HepG2 (cell line): ENCODE data around the gene TEAD3. TPM values are rescaled to one million over a fixed set of nuclear protein-coding genes. Genes with fewer than 3 reads are reported as not detected.

Source experiments
- ATF1 ChIP-seq: IDR thresholded peaks from 2 replicates; pipeline ENCODE4 v1.6.1; 2016; ENCODE audit warnings: mild to moderate bottlenecking, control low read depth
- MAFK ChIP-seq, 2 experiments: IDR thresholded peaks in 1 of 2; conservative IDR thresholded peaks in 1 of 2; 2 replicates each; pipeline ENCODE4 v1.6.1; 2011; ENCODE audit warnings: improper control_type of control experiment in 2 of 2, low read length in 2 of 2
- NFE2 ChIP-seq: sonication (generic); formaldehyde crosslinking; IDR thresholded peaks from 2 replicates; pipeline ENCODE4 v1.4.0; 2020; ENCODE audit warnings: missing genetic modification reagents
- NFE2L1 ChIP-seq: sonication (generic); formaldehyde crosslinking; IDR thresholded peaks from 2 replicates; pipeline ENCODE4 v1.4.0; 2020; ENCODE audit warnings: missing genetic modification reagents, mild to moderate bottlenecking, borderline replicate concordance
- ZMYM3 ChIP-seq: sonication (generic); formaldehyde crosslinking; IDR thresholded peaks from 2 replicates; pipeline ENCODE4 v1.5.1; 2020; ENCODE audit warnings: mild to moderate bottlenecking, missing genetic modification reagents
- ZNF460 ChIP-seq: sonication (generic); formaldehyde crosslinking; IDR thresholded peaks from 2 replicates; pipeline ENCODE4 v1.5.1; 2020; ENCODE audit warnings: missing genetic modification reagents, mild to moderate bottlenecking, borderline replicate concordance
- ZNF616 ChIP-seq: sonication (generic); formaldehyde crosslinking; IDR thresholded peaks from 2 replicates; pipeline ENCODE4 v1.5.0; 2020; ENCODE audit warnings: low read depth, mild to moderate bottlenecking, missing genetic modification reagents
- ZNF672 ChIP-seq: sonication (generic); formaldehyde crosslinking; IDR thresholded peaks from 2 replicates; pipeline ENCODE4 v1.8.1; 2022; ENCODE audit warnings: missing genetic modification reagents
- ZNF792 ChIP-seq: IDR thresholded peaks from 2 replicates; pipeline ENCODE4 v1.6.1; 2016
- polyA plus RNA-seq, 8 experiments: library from polyadenylated mRNA; depleted of rRNA in 3 of 8; stranded (reverse) in 7 of 8; unstranded in 1 of 8; fragments of >200 nt; fragmentation: Illumina TruSeq in 4 of 8; extraction: Trizol in 4 of 8; gene quantifications; 2 replicates each; pipeline versions ENCODE4 v1.2.1 to v1.2.3, GENCODE V29; 2011 to 2016; ENCODE audit warnings: low read depth in 4 of 8, missing spikeins in 1 of 8, mixed read lengths in 1 of 8; ENCODE audit not compliant: insufficient read depth in 1 of 8
- total RNA-seq, 5 experiments: library from RNA; depleted of rRNA; stranded (reverse); fragments of >200 nt; fragmentation: Illumina TruSeq; extraction: Trizol; gene quantifications; 2 replicates each; pipeline ENCODE4 v1.2.3, GENCODE V29; 2016; ENCODE audit warnings: low read depth in 1 of 5
- TF ChIP-seq, protein P1 (sequence below): sonication (generic); formaldehyde crosslinking; IDR thresholded peaks from 2 replicates; pipeline ENCODE4 v1.5.0; 2020; ENCODE audit warnings: missing genetic modification reagents, mild to moderate bottlenecking, borderline replicate concordance
- TF ChIP-seq, protein P2 (sequence below): sonication (generic); formaldehyde crosslinking; IDR thresholded peaks from 2 replicates; pipeline ENCODE4 v1.8.1; 2022; ENCODE audit warnings: low read depth, mild to moderate bottlenecking, missing genetic modification reagents
- TF ChIP-seq, protein P3 (sequence below): sonication (generic); formaldehyde crosslinking; IDR thresholded peaks from 2 replicates; pipeline ENCODE4 v1.4.0; 2020; ENCODE audit warnings: missing genetic modification reagents
- TF ChIP-seq, protein P4 (sequence below): sonication (generic); formaldehyde crosslinking; IDR thresholded peaks from 2 replicates; pipeline ENCODE4 v1.4.0; 2020; ENCODE audit warnings: missing genetic modification reagents, borderline replicate concordance
- TF ChIP-seq, protein P5 (sequence below): IDR thresholded peaks from 2 replicates; pipeline ENCODE4 v1.6.1; 2016; ENCODE audit warnings: low read depth, borderline replicate concordance

The TEAD3 gene
- total and polyA plus RNA-seq, 2 of the 13 experiments (the other 11 are each of a cell fraction or from before 2014, with no cell fraction given) = 15.1 to 16.5 TPM

DNA sequence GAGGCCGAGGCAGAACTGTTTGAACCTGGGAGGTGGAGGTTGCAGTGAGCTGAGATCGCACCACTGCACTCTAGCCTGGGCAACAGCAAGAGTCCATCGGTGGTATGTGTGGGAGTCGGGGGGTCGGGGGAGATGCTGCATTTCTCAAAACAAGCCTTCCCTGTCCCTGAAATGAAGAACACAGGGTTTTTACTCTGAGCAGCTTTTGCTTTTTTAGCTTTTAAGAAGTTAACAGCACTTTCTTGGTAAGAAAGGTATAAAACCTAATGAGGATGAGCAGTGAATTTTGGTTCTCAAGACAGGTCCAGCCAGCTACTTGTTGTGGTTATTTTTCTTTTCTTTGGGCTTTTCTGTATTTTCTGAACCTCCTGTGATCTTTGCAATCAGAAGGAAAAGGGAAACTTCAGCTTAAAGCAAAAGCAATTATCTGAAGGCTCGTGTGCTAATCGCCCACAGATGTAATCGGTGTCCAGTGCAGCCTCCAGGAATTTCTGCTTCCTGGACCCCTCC lies 25.0 kb downstream of the TEAD3 start (continued):
- TF ChIP-seq ZNF460 (CRISPR knock-in tag) = peak; percentile 74; the same call in 1 of the 2 replicates
- no peak for TF ChIP-seq MAFK (conservative IDR thresholded peaks at IDR 0.05 in 1 of 2, IDR thresholded peaks at IDR 0.05 in 1 of 2; ENCODE audit: low read length in 2 of 2)
- TF ChIP-seq, protein P1, sequence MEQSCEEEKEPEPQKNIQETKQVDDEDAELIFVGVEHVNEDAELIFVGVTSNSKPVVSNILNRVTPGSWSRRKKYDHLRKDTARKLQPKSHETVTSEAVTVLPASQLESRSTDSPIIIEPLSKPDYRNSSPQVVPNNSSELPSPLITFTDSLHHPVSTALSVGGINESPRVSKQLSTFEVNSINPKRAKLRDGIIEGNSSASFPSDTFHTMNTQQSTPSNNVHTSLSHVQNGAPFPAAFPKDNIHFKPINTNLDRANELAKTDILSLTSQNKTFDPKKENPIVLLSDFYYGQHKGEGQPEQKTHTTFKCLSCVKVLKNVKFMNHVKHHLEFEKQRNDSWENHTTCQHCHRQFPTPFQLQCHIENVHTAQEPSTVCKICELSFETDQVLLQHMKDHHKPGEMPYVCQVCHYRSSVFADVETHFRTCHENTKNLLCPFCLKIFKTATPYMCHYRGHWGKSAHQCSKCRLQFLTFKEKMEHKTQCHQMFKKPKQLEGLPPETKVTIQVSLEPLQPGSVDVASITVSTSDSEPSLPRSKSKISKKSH (CRISPR knock-in tag) = 0 out of 2 replicates have a peak, but pooled peaks have one; percentile 32
- TF ChIP-seq, protein P2, sequence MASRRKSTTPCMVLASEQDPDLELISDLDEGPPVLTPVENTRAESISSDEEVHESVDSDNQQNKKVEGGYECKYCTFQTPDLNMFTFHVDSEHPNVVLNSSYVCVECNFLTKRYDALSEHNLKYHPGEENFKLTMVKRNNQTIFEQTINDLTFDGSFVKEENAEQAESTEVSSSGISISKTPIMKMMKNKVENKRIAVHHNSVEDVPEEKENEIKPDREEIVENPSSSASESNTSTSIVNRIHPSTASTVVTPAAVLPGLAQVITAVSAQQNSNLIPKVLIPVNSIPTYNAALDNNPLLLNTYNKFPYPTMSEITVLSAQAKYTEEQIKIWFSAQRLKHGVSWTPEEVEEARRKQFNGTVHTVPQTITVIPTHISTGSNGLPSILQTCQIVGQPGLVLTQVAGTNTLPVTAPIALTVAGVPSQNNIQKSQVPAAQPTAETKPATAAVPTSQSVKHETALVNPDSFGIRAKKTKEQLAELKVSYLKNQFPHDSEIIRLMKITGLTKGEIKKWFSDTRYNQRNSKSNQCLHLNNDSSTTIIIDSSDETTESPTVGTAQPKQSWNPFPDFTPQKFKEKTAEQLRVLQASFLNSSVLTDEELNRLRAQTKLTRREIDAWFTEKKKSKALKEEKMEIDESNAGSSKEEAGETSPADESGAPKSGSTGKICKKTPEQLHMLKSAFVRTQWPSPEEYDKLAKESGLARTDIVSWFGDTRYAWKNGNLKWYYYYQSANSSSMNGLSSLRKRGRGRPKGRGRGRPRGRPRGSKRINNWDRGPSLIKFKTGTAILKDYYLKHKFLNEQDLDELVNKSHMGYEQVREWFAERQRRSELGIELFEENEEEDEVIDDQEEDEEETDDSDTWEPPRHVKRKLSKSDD (CRISPR knock-in tag) = no peak
- TF ChIP-seq ZNF672 = no peak
- TF ChIP-seq ZNF792 (CRISPR knock-in tag) = no peak
- TF ChIP-seq ZMYM3 (CRISPR knock-in tag) = no peak
- TF ChIP-seq, protein P3, sequence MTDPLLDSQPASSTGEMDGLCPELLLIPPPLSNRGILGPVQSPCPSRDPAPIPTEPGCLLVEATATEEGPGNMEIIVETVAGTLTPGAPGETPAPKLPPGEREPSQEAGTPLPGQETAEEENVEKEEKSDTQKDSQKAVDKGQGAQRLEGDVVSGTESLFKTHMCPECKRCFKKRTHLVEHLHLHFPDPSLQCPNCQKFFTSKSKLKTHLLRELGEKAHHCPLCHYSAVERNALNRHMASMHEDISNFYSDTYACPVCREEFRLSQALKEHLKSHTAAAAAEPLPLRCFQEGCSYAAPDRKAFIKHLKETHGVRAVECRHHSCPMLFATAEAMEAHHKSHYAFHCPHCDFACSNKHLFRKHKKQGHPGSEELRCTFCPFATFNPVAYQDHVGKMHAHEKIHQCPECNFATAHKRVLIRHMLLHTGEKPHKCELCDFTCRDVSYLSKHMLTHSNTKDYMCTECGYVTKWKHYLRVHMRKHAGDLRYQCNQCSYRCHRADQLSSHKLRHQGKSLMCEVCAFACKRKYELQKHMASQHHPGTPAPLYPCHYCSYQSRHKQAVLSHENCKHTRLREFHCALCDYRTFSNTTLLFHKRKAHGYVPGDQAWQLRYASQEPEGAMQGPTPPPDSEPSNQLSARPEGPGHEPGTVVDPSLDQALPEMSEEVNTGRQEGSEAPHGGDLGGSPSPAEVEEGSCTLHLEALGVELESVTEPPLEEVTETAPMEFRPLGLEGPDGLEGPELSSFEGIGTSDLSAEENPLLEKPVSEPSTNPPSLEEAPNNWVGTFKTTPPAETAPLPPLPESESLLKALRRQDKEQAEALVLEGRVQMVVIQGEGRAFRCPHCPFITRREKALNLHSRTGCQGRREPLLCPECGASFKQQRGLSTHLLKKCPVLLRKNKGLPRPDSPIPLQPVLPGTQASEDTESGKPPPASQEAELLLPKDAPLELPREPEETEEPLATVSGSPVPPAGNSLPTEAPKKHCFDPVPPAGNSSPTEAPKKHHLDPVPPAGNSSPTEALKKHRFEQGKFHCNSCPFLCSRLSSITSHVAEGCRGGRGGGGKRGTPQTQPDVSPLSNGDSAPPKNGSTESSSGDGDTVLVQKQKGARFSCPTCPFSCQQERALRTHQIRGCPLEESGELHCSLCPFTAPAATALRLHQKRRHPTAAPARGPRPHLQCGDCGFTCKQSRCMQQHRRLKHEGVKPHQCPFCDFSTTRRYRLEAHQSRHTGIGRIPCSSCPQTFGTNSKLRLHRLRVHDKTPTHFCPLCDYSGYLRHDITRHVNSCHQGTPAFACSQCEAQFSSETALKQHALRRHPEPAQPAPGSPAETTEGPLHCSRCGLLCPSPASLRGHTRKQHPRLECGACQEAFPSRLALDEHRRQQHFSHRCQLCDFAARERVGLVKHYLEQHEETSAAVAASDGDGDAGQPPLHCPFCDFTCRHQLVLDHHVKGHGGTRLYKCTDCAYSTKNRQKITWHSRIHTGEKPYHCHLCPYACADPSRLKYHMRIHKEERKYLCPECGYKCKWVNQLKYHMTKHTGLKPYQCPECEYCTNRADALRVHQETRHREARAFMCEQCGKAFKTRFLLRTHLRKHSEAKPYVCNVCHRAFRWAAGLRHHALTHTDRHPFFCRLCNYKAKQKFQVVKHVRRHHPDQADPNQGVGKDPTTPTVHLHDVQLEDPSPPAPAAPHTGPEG = no peak
- TF ChIP-seq, protein P4, sequence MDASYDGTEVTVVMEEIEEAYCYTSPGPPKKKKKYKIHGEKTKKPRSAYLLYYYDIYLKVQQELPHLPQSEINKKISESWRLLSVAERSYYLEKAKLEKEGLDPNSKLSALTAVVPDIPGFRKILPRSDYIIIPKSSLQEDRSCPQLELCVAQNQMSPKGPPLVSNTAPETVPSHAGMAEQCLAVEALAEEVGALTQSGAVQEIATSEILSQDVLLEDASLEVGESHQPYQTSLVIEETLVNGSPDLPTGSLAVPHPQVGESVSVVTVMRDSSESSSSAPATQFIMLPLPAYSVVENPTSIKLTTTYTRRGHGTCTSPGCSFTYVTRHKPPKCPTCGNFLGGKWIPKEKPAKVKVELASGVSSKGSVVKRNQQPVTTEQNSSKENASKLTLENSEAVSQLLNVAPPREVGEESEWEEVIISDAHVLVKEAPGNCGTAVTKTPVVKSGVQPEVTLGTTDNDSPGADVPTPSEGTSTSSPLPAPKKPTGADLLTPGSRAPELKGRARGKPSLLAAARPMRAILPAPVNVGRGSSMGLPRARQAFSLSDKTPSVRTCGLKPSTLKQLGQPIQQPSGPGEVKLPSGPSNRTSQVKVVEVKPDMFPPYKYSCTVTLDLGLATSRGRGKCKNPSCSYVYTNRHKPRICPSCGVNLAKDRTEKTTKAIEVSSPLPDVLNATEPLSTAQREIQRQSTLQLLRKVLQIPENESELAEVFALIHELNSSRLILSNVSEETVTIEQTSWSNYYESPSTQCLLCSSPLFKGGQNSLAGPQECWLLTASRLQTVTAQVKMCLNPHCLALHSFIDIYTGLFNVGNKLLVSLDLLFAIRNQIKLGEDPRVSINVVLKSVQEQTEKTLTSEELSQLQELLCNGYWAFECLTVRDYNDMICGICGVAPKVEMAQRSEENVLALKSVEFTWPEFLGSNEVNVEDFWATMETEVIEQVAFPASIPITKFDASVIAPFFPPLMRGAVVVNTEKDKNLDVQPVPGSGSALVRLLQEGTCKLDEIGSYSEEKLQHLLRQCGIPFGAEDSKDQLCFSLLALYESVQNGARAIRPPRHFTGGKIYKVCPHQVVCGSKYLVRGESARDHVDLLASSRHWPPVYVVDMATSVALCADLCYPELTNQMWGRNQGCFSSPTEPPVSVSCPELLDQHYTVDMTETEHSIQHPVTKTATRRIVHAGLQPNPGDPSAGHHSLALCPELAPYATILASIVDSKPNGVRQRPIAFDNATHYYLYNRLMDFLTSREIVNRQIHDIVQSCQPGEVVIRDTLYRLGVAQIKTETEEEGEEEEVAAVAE = no peak
- no peak for TF ChIP-seq ATF1
- TF ChIP-seq, protein P5, sequence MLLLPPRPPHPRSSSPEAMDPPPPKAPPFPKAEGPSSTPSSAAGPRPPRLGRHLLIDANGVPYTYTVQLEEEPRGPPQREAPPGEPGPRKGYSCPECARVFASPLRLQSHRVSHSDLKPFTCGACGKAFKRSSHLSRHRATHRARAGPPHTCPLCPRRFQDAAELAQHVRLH = 0 out of 2 replicates have a peak, but pooled peaks have one; percentile 13
- TF ChIP-seq NFE2L1 (CRISPR knock-in tag) = no peak
- TF ChIP-seq ZNF616 (CRISPR knock-in tag) = no peak
- TF ChIP-seq NFE2 (CRISPR knock-in tag) = no peak
